Chondrocyte (in vitro differentiated cells): ENCODE data around the gene ACE. TPM values are rescaled to one million over a fixed set of nuclear protein-coding genes. Genes with fewer than 3 reads are reported as not detected.

Experiments used
- DNase-seq: peaks from one replicate; pipeline ENCODE4 v3.0.0; 2021; ENCODE audit warnings: mixed read lengths, low spot score
- H3K27ac Mint-ChIP-seq: one replicate; pipeline ENCODE4 v1.8.0; 2021; ENCODE audit warnings: mild to moderate bottlenecking, moderate library complexity, mixed read lengths; ENCODE audit not compliant: unreplicated experiment
- H3K27me3 Mint-ChIP-seq: 2 replicates; pipeline ENCODE4 v1.8.0; 2021; ENCODE audit warnings: low read depth, mixed read lengths
- H3K36me3 Mint-ChIP-seq: 2 replicates; pipeline ENCODE4 v1.8.0; 2021; ENCODE audit warnings: low read depth, mixed read lengths
- H3K4me1 Mint-ChIP-seq: 2 replicates; pipeline ENCODE4 v1.8.0; 2021; ENCODE audit warnings: low read depth, mild to moderate bottlenecking, mixed read lengths
- H3K4me3 Mint-ChIP-seq: one replicate; pipeline ENCODE4 v1.8.0; 2021; ENCODE audit warnings: mild to moderate bottlenecking, moderate library complexity, mixed read lengths; ENCODE audit not compliant: unreplicated experiment
- H3K9me3 Mint-ChIP-seq: 2 replicates; pipeline ENCODE4 v1.8.0; 2021; ENCODE audit warnings: low read depth, mixed read lengths
- CTCF ChIP-seq: fragments of 200-600 bp; sonication (generic); IDR thresholded peaks from 2 replicates; pipeline ENCODE4 v1.5.0; 2021; ENCODE audit warnings: antibody characterized with exemption, mild to moderate bottlenecking, moderate library complexity
- total RNA-seq: library from RNA; stranded (reverse); gene quantifications from 3 replicates; pipeline ENCODE4 v1.2.1, GENCODE V29; 2021

Gene ACE
- total RNA-seq, 1 donor from 2014 or later, result 0.52 TPM

- Mint-ChIP-seq H3K36me3 (no peaks in the 10 kb centered on the region), H3K4me3 (no peak overlapping the region), H3K27me3 (no peaks in the 10 kb centered on the region), H3K27ac (no peak overlapping the region), H3K9me3 (no peaks in the 10 kb centered on the region), H3K4me1 (peaks cover 14% of the 10 kb centered on the region)
- DNase-seq, result no peak
- TF ChIP-seq CTCF, result no peak
Measured at GRCh38 chr17:63444457-63444856, 32.4 kb upstream of the ACE start.

GRCh38 chr17:63445065-63445464 is 31.8 kb upstream of the ACE start:
- Mint-ChIP-seq H3K4me3 (peak overlapping the region; percentile 60), H3K27ac (peak overlapping the region; percentile 22), H3K27me3 (no peaks in the 10 kb centered on the region), H3K9me3 (no peaks in the 10 kb centered on the region), H3K4me1 (peaks cover 9% of the 10 kb centered on the region), H3K36me3 (no peaks in the 10 kb centered on the region)
- TF ChIP-seq CTCF, result no peak
- no peak for DNase-seq

GRCh38 chr17:63445571-63445953 is 31.3 kb upstream of the ACE start:
- DNase-seq, result no peak
- H3K9me3 Mint-ChIP-seq, result no peaks in the 10 kb centered on the region
- no peaks in the 10 kb centered on the region for H3K27me3 Mint-ChIP-seq
- peak overlapping the region; percentile 22 for H3K27ac Mint-ChIP-seq
- peak overlapping the region; percentile 60 for H3K4me3 Mint-ChIP-seq
- no peaks in the 10 kb centered on the region for H3K36me3 Mint-ChIP-seq
- no peak for TF ChIP-seq CTCF
- H3K4me1 Mint-ChIP-seq, result peaks cover 7% of the 10 kb centered on the region

- H3K9me3 Mint-ChIP-seq, result no peaks in the 10 kb centered on the region
- H3K4me3 Mint-ChIP-seq, result peak within 1 kb of the TSS; percentile 60
- no peaks in the 10 kb centered on the region for H3K36me3 Mint-ChIP-seq
- H3K27me3 Mint-ChIP-seq, result no peaks in the 10 kb centered on the region
- peaks cover 7% of the 10 kb centered on the region for H3K4me1 Mint-ChIP-seq
- no peak for DNase-seq
- H3K27ac Mint-ChIP-seq, result peak within 1 kb of the TSS; percentile 22
- TF ChIP-seq CTCF, result peak; percentile 77
Measured at GRCh38 chr17:63445954-63446752, 30.7 kb upstream of the ACE start, which contains the start of gene CYB561. CYB561 (minus strand) TSS chr17:63446306; CDS start chr17:63437547, 8,759 bp downstream.

- DNase-seq, result no peak
- Mint-ChIP-seq H3K27ac (no peak overlapping the region), H3K36me3 (no peaks in the 10 kb centered on the region), H3K4me3 (peak overlapping the region; percentile 31), H3K4me1 (peaks cover 7% of the 10 kb centered on the region), H3K27me3 (peaks cover 2% of the 10 kb centered on the region), H3K9me3 (no peaks in the 10 kb centered on the region)
- no peak for TF ChIP-seq CTCF
Measured at GRCh38 chr17:63446753-63447470, 29.9 kb upstream of the ACE start.
